H9 (cell line): Measurements from ENCODE around the gene MTG1. TPM values are rescaled to one million over a fixed set of nuclear protein-coding genes. Genes with fewer than 3 reads are reported as not detected.

Experiments used
- DNase-seq: peaks from one replicate; pipeline ENCODE4 v3.0.0-alpha.2; 2017
- H2AFZ ChIP-seq: one replicate; pipeline ENCODE4 v1.6.1; 2013; ENCODE audit warnings: mild to moderate bottlenecking, low read length, control low read depth, moderate library complexity
- H2AK5ac ChIP-seq: 2 replicates; pipeline ENCODE4 v1.6.1; 2013; ENCODE audit warnings: low read length, control low read depth, mixed read lengths; ENCODE audit not compliant: insufficient read length
- H2BK120ac ChIP-seq: one replicate; pipeline ENCODE4 v1.6.1; 2013; ENCODE audit warnings: low read depth, mild to moderate bottlenecking, low read length, control low read depth, inconsistent platforms; ENCODE audit not compliant: poor library complexity, severe bottlenecking
- H2BK12ac ChIP-seq: 2 replicates; pipeline ENCODE4 v1.6.1; 2013; ENCODE audit warnings: low read length, control low read depth, mixed read lengths, low read depth; ENCODE audit not compliant: insufficient read length
- H2BK15ac ChIP-seq: 2 replicates; pipeline ENCODE4 v1.6.1; 2013; ENCODE audit warnings: low read depth, low read length, control low read depth
- H2BK20ac ChIP-seq: one replicate; pipeline ENCODE4 v1.6.1; 2013; ENCODE audit warnings: low read depth, mild to moderate bottlenecking, low read length, control low read depth, inconsistent platforms; ENCODE audit not compliant: poor library complexity, severe bottlenecking
- H2BK5ac ChIP-seq: 2 replicates; pipeline ENCODE4 v1.6.1; 2013; ENCODE audit warnings: low read length, control low read depth, mixed read lengths; ENCODE audit not compliant: insufficient read length
- H3K14ac ChIP-seq: 2 replicates; pipeline ENCODE4 v1.6.1; 2013; ENCODE audit warnings: low read length, control low read depth; ENCODE audit not compliant: insufficient read depth
- H3K18ac ChIP-seq: 2 replicates; pipeline ENCODE4 v1.6.1; 2013; ENCODE audit warnings: low read depth, mild to moderate bottlenecking, mixed read lengths, low read length, control low read depth; ENCODE audit not compliant: insufficient read length
- H3K23ac ChIP-seq: 2 replicates; pipeline ENCODE4 v1.6.1; 2013; ENCODE audit warnings: low read length, control low read depth, mixed read lengths, low read depth; ENCODE audit not compliant: insufficient read length
- H3K23me2 ChIP-seq: 2 replicates; pipeline ENCODE4 v1.6.1; 2013; ENCODE audit warnings: low read depth, mild to moderate bottlenecking, mixed read lengths, low read length, control low read depth; ENCODE audit not compliant: insufficient read length, poor library complexity, severe bottlenecking
- H3K27ac ChIP-seq: 2 replicates; pipeline ENCODE4 v1.5.1; 2013; ENCODE audit warnings: low read length, control low read depth, mixed read lengths, low read depth; ENCODE audit not compliant: insufficient read length
- H3K27me3 ChIP-seq: 2 replicates; pipeline ENCODE4 v1.6.1; 2013; ENCODE audit warnings: low read length, control low read depth, inconsistent platforms; ENCODE audit not compliant: insufficient read depth
- H3K4ac ChIP-seq: 2 replicates; pipeline ENCODE4 v1.6.1; 2013; ENCODE audit warnings: low read depth, mild to moderate bottlenecking, control low read depth, inconsistent platforms, low read length, moderate library complexity
- H3K4me1 ChIP-seq: 2 replicates; pipeline ENCODE4 v1.6.1; 2013; ENCODE audit warnings: low read length, control low read depth, inconsistent platforms; ENCODE audit not compliant: insufficient read depth
- H3K4me2 ChIP-seq: 2 replicates; pipeline ENCODE4 v1.6.1; 2013; ENCODE audit warnings: low read length, control low read depth, mixed read lengths; ENCODE audit not compliant: insufficient read length, insufficient read depth
- H3K56ac ChIP-seq: 2 replicates; pipeline ENCODE4 v1.6.1; 2013; ENCODE audit warnings: low read depth, mild to moderate bottlenecking, mixed read lengths, low read length, control low read depth; ENCODE audit not compliant: insufficient read length
- H3K79me1 ChIP-seq: 2 replicates; pipeline ENCODE4 v1.6.1; 2013; ENCODE audit warnings: low read depth, mild to moderate bottlenecking, moderate library complexity, low read length, control low read depth, inconsistent platforms; ENCODE audit not compliant: insufficient read depth, poor library complexity, severe bottlenecking
- H3K79me2 ChIP-seq: 2 replicates; pipeline ENCODE4 v1.6.1; 2013; ENCODE audit warnings: low read length, control low read depth, inconsistent platforms; ENCODE audit not compliant: insufficient read depth
- H3K9ac ChIP-seq: 2 replicates; pipeline ENCODE4 v1.6.1; 2013; ENCODE audit warnings: low read length, control low read depth, mixed read lengths; ENCODE audit not compliant: insufficient read length; ENCODE audit errors: extremely low read depth
- H3K9me3 ChIP-seq: one replicate; pipeline ENCODE4 v1.6.1; 2013; ENCODE audit warnings: low read depth, low read length, inconsistent platforms; ENCODE audit not compliant: control insufficient read depth
- H3T11ph ChIP-seq: one replicate; pipeline ENCODE4 v1.6.1; 2013; ENCODE audit warnings: mild to moderate bottlenecking, low read length, control low read depth, inconsistent platforms
- H4K20me1 ChIP-seq: one replicate; pipeline ENCODE4 v1.6.1; 2013; ENCODE audit not compliant: control insufficient read depth, insufficient read length, insufficient read depth
- H4K5ac ChIP-seq: 2 replicates; pipeline ENCODE4 v1.6.1; 2013; ENCODE audit warnings: low read depth, mild to moderate bottlenecking, mixed read lengths, low read length, control low read depth; ENCODE audit not compliant: insufficient read length
- H4K8ac ChIP-seq: replicated peaks from 2 replicates; pipeline ENCODE4 v1.6.1; 2013; ENCODE audit warnings: low read length, control low read depth, mixed read lengths, low read depth; ENCODE audit not compliant: insufficient read length
- H4K91ac ChIP-seq: 2 replicates; pipeline ENCODE4 v1.6.1; 2013; ENCODE audit warnings: low read depth, mild to moderate bottlenecking, moderate library complexity, mixed read lengths, low read length, control low read depth; ENCODE audit not compliant: insufficient read length
- H3K27ac Mint-ChIP-seq, 3 experiments: 2 replicates in 2 of 3; 3 replicates in 1 of 3; pipeline ENCODE4 v1.8.0; 2020 to 2021; ENCODE audit warnings: mixed read lengths in 3 of 3, mild to moderate bottlenecking in 1 of 3, moderate library complexity in 1 of 3
- H3K27me3 Mint-ChIP-seq: 2 replicates; pipeline ENCODE4 v1.8.0; 2021; ENCODE audit warnings: low read depth, mild to moderate bottlenecking, moderate library complexity, mixed read lengths
- H3K36me3 Mint-ChIP-seq, 3 experiments: 2 replicates in 2 of 3; 3 replicates in 1 of 3; pipeline ENCODE4 v1.8.0; 2020 to 2021; ENCODE audit warnings: low read depth in 3 of 3, mixed read lengths in 3 of 3; ENCODE audit not compliant: insufficient read depth in 1 of 3
- H3K4me1 Mint-ChIP-seq, 2 experiments: 2 replicates each; pipeline ENCODE4 v1.8.0; 2020; ENCODE audit warnings: mixed read lengths in 2 of 2
- H3K4me3 Mint-ChIP-seq, 2 experiments: 2 replicates in 1 of 2; 3 replicates in 1 of 2; pipeline ENCODE4 v1.8.0; 2020 to 2021; ENCODE audit warnings: mild to moderate bottlenecking in 2 of 2, mixed read lengths in 2 of 2, moderate library complexity in 1 of 2
- H3K9me3 Mint-ChIP-seq, 2 experiments: 2 replicates in 1 of 2; 3 replicates in 1 of 2; pipeline ENCODE4 v1.8.0; 2020; ENCODE audit warnings: mild to moderate bottlenecking in 2 of 2, mixed read lengths in 2 of 2, moderate library complexity in 1 of 2
- CTCF ChIP-seq: fragments of 200-600 bp; sonication (generic); conservative IDR thresholded peaks from 3 replicates; pipeline ENCODE4 v1.8.0; 2021; ENCODE audit warnings: antibody characterized with exemption, mild to moderate bottlenecking
- WGBS: extraction: QIAGEN DNeasy Blood & Tissue Kit; methylation state at CpG from one replicate; pipeline ENCODE4 v1.1.7; 2013; ENCODE audit warnings: missing lambda C conversion rate, low lambda C conversion rate, mixed read lengths; ENCODE audit not compliant: insufficient read length; ENCODE audit errors: extremely low coverage; 5-methylcytosine and 5-hydroxymethylcytosine counted together
- total RNA-seq: library from RNA; stranded (reverse); gene quantifications from 2 replicates; pipeline ENCODE4 v1.2.1, GENCODE V29; 2021

The MTG1 gene
- total RNA-seq, 1 experiment from 2014 or later: 65.3 TPM

GRCh38 chr10:133359554-133359971 is 34.4 kb upstream of the MTG1 start:
- H3T11ph ChIP-seq: no peak overlapping the region
- WGBS: no CpG with 5 or more reads among the region's 6 CpGs

More at GRCh38 chr10:133359554-133359971, 34.4 kb upstream of the MTG1 start:
- Histone ChIP-seq H2BK12ac (no peak overlapping the region), H3K23me2 (no peaks in the 10 kb centered on the region), H3K9me3 (no peaks in the 10 kb centered on the region), H2BK20ac (no peak overlapping the region), H4K5ac (no peak overlapping the region), H3K27me3 (no peaks in the 10 kb centered on the region; the same call in 1 of the 2 replicates), H3K23ac (no peak overlapping the region), H3K27ac (no peak overlapping the region), H2BK120ac (no peak overlapping the region), H4K8ac (no peak overlapping the region), H3K56ac (no peak overlapping the region), H4K20me1 (no peaks in the 10 kb centered on the region), H3K18ac (no peak overlapping the region), H3K4me1 (no peaks in the 10 kb centered on the region), H4K91ac (no peak overlapping the region), H2AK5ac (no peak overlapping the region), H2BK5ac (no peak overlapping the region), H3K9ac (no peak overlapping the region), H2BK15ac (no peak overlapping the region), H3K79me1 (no peaks in the 10 kb centered on the region), H3K14ac (no peak overlapping the region), H2AFZ (no peak overlapping the region), H3K79me2 (no peaks in the 10 kb centered on the region), H3K4ac (no peak overlapping the region), H3K4me2 (no peak overlapping the region)
- H3K4me1 Mint-ChIP-seq: peaks cover 0 to 2% of the 10 kb centered on the region in 2 experiments; a peak in 1 of 4 replicates
- H3K9me3 Mint-ChIP-seq: no peaks in the 10 kb centered on the region
- H3K27me3 Mint-ChIP-seq: peaks cover 24% of the 10 kb centered on the region
- TF ChIP-seq CTCF: no peak
- H3K36me3 Mint-ChIP-seq: peaks cover 17 to 30% (median 29%) of the 10 kb centered on the region in 3 experiments; a peak in 6 of 7 replicates
- DNase-seq: no peak
- no peak overlapping the region for H3K4me3 Mint-ChIP-seq
- no peak overlapping the region for H3K27ac Mint-ChIP-seq
